GM13977 (cell line): Measurements from ENCODE around the gene NETO2.
"Not testable (repeated sequence)": the region's sequence is repeated elsewhere in the genome, so short reads cannot be mapped to it uniquely, and the experiment has no call there.

Experiments used
- DNase-seq: peaks from one replicate; pipeline ENCODE4 v3.0.0; 2012; ENCODE audit warnings: low spot score
- in situ Hi-C: fragments of 300-500 bp; cut with MboI; formaldehyde crosslinking; loops from one replicate; pipeline ENCODE4 v1.12.0; 2022; ENCODE audit warnings: low sequenced_read_pairs, low pct_unique_long_range_greater_than_20kb, mixed read lengths, inconsistent platforms; ENCODE audit not compliant: unreplicated experiment
- TF ChIP-seq, protein P1 (sequence below): IDR thresholded peaks from 2 replicates; pipeline ENCODE4 v1.5.1; 2012; ENCODE audit warnings: mild to moderate bottlenecking, control low read depth; ENCODE audit not compliant: insufficient read depth; ENCODE audit errors: extremely low read depth, missing control alignments

NETO2 gene

DNA sequence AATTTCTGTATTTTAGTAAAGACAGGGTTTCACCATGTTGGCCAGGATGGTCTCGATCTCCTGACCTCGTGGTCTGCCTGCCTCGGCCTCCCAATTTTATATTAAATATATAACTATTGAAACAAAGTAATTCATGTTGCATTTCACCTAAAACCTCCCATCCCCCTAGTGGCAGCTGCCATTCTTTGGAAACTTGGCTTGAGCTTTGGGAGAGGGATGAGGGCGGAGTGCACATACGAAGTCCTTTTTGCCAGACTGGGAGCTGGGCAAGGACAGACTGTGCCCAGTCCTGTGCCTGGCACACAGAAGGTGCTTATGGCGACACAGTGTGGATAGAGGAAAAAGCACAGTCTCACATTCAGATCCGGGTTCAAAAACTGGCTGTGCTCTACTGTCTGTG, 83.8 kb downstream of the NETO2 start:
- DNase-seq: no peak
- in situ Hi-C loops: no loop called here
- TF ChIP-seq, protein P1, sequence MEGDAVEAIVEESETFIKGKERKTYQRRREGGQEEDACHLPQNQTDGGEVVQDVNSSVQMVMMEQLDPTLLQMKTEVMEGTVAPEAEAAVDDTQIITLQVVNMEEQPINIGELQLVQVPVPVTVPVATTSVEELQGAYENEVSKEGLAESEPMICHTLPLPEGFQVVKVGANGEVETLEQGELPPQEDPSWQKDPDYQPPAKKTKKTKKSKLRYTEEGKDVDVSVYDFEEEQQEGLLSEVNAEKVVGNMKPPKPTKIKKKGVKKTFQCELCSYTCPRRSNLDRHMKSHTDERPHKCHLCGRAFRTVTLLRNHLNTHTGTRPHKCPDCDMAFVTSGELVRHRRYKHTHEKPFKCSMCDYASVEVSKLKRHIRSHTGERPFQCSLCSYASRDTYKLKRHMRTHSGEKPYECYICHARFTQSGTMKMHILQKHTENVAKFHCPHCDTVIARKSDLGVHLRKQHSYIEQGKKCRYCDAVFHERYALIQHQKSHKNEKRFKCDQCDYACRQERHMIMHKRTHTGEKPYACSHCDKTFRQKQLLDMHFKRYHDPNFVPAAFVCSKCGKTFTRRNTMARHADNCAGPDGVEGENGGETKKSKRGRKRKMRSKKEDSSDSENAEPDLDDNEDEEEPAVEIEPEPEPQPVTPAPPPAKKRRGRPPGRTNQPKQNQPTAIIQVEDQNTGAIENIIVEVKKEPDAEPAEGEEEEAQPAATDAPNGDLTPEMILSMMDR: no peak

DNA sequence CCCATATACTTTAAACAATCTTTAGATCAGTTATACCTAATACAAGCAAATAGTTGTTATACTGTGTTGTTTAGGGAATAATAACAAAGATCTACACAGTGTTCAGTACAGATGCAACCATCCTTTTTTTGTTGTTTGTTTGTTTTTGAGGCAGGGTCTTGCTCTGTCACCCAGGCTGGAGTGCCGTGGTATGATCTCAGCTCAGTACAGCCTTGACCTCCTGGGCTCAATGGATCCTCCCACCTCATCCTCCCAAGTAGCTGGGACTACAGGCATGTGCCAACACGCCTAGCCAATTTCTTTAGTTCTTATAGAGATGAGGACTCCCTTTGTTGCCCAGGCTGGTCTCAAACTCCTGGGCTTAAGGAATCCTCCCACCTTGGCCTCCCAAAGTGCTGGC, 84.6 kb downstream of the NETO2 start:
- DNase-seq, in situ Hi-C loops: not testable (repeated sequence)

DNA sequence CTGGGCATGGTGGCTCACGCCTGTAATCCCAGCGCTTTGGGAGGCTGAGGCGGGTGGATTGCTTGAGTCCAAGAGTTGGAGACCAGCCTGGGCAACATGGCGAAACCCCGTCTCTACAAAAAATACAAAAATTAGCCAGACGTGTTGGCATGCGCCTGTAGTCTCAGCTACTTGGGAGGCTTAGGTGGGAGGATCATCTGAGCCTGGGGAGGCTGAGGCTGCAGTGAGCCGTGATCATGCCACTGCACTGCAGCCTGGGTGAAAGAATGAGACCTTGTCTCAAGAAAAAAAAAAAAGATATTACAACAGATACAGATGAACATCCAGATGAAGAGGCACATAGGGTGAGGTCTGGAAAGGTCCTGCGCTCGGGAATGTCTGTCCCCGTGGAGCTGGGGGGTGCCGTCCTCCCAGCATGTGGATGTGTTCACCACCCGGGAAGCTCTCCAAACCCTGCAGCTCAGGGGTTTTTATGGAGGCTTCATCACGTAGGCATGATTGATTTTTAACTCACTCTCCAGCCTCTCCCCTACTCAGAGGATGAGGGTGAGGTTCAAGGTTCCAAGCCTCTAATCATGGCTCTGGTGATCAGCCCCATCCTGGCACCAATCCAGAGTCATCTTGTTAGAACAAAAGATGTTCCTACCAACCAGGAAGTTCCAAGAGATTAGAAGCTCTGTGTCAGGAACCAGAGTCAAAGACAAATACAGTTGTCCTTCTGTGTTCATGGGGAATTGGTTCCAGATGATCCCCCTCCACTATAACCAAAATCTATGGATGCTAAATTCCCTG, 85.3 kb downstream of the NETO2 start:
- TF ChIP-seq, protein P1: no peak
- DNase-seq: no peak
- in situ Hi-C loops: no loop called here

DNA sequence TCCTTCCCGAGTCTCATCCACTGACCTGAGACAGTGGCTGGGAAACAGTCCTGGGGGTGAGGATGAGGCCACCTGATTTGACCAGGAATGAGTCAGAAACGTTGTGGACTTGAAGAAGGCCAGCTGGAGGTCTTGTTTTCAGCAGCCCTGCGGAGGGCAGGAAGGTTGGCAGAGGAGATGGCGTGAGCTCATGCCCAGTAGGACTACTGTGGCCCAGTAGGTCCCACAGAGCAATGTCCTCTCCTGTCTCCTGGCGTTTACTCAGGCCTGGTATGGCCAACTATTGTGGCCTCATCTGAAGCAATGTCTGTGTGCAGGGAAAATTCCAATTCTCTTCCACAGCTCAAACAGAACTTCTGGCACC, 86.1 kb downstream of the NETO2 start:
- TF ChIP-seq, protein P1: no peak
- in situ Hi-C loops: no loop called here

DNA sequence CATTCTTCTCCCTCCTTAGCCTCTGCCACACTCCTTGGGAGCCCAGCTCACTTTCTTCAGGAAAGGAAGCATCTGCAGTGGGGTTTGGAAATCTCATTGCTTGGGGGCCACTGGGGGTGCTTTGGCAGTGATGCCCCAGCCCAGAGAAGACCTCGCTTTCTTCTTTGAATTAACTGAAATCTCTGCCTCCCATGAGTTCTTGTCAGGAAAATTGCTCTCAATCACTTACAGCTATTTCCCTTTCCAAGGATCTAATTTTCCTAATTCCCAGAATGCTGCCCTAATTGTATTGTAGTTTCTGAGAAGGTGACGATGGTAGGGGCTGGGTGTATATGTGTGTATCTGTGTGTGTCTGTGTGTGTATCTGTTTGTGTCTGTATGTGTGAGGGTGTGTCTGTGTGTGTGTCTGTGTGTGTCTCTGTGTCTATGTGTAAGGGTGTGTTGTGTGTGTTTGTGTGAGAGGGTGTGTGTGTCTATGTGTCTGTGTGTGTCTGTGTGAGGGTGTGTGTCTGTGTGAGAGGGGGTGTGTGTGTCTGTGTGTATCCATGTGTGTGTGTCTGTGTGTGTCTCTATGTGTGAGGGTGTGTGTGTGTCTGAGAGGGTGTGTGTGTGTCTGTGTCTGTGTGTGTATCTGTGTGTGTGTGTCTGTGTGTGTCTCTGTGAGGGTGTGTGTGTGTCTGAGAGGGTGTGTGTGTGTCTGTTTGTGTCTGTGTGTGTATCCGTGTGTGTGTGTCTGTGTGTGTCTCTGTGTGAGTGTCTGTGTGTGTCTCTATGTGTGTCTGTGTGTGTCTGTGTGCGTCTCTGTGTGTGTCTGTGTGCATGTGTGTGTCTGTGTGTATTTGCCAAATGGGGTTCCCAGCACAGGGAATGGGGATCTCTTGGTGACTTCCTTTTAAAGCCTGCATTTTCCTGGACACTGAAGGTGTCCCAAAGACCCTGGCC, 86.8 kb downstream of the NETO2 start:
- TF ChIP-seq, protein P1: no peak
- no peak for DNase-seq
- in situ Hi-C loops: no loop called here

More for the DNA sequence above, 86.1 kb downstream of the NETO2 start:
- no peak for DNase-seq

DNA sequence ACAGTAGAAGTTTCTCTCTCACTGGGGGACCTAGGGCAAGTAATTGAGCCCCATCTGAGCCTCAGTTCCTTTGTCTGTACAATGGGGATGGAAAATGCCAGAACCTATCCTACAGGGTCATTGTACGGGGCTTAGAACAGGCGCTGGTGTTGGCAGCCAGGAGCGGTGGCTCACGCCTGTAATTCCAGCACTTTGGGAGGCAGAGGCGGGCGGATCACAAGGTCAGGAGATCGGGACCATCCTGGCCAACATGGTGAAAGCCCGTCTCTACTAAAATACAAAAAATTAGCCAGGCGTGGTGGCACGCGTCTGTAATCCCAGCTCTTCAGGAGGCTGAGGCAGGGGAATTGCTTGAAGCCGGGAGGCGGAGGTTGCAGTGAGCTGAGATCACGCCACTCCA, 87.7 kb downstream of the NETO2 start:
- in situ Hi-C loops, DNase-seq: not testable (repeated sequence)

DNA sequence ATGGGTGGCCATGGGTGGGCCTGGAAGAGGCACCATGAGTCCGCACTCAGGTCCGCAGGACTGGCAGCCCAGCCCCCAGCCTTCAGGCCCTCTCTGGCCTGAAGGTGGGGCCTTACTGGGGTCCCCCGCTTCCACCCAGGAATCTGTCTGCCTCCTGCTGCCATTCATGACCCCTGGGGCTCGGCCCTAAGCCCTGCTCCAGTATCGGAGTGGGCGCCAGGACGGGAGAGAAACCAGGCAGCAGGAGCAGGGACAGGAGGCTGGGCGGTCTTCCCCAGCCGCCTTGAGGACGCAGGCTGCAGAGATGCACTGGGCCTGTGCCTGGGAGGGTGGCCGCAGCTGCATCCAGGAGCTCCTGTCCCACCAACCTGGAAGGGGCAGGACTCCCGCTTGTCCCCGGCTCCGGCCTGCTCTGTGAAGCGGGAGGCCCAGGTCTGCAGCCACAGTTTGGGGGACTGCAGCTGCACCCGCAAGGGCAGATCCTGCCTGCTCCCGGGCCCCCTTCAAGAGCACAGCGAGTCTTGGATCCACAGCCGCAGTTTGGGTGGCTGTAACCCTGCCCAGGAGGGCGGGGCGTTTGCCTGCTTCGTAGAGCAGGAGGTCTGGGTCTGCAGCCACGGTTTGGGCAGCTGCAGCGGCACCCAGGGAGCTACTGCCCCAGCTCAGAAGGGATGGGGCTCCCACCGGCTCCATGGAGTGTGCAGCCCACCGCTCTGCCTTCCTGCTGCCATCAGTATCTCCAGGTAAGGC, 88.4 kb downstream of the NETO2 start:
- no peak for DNase-seq
- in situ Hi-C loops: no loop called here
- TF ChIP-seq, protein P1: no peak
